ENCODE results near the gene CLCN7.

The CLCN7 gene

GRCh38 chr16:1431497-1432270, 43.1 kb downstream of the CLCN7 start:
- in situ Hi-C loops (cut with MboI; ENCODE audit: low pct_unique_long_range_greater_than_20kb, low sequenced_read_pairs, unreplicated experiment): no loop called here
- no peak for DNase-seq (ENCODE audit: low spot score)
- TF ChIP-seq, protein P1, sequence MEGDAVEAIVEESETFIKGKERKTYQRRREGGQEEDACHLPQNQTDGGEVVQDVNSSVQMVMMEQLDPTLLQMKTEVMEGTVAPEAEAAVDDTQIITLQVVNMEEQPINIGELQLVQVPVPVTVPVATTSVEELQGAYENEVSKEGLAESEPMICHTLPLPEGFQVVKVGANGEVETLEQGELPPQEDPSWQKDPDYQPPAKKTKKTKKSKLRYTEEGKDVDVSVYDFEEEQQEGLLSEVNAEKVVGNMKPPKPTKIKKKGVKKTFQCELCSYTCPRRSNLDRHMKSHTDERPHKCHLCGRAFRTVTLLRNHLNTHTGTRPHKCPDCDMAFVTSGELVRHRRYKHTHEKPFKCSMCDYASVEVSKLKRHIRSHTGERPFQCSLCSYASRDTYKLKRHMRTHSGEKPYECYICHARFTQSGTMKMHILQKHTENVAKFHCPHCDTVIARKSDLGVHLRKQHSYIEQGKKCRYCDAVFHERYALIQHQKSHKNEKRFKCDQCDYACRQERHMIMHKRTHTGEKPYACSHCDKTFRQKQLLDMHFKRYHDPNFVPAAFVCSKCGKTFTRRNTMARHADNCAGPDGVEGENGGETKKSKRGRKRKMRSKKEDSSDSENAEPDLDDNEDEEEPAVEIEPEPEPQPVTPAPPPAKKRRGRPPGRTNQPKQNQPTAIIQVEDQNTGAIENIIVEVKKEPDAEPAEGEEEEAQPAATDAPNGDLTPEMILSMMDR (IDR thresholded peaks at IDR 0.05; ENCODE audit: extremely low read depth, insufficient read depth, missing control alignments): no peak

GRCh38 chr16:1430759-1431496, 43.9 kb downstream of the CLCN7 start, which contains the start of gene PERCC1:
Gene PERCC1 (plus strand): TSS chr16:1431078. CDS start chr16:1432594, 1,516 bp downstream.
- DNase-seq (ENCODE audit: low spot score): no peak
- TF ChIP-seq, protein P1 (IDR thresholded peaks at IDR 0.05; ENCODE audit: extremely low read depth, insufficient read depth, missing control alignments): no peak
- in situ Hi-C loops (cut with MboI; ENCODE audit: low pct_unique_long_range_greater_than_20kb, low sequenced_read_pairs, unreplicated experiment): no loop called here

DNA sequence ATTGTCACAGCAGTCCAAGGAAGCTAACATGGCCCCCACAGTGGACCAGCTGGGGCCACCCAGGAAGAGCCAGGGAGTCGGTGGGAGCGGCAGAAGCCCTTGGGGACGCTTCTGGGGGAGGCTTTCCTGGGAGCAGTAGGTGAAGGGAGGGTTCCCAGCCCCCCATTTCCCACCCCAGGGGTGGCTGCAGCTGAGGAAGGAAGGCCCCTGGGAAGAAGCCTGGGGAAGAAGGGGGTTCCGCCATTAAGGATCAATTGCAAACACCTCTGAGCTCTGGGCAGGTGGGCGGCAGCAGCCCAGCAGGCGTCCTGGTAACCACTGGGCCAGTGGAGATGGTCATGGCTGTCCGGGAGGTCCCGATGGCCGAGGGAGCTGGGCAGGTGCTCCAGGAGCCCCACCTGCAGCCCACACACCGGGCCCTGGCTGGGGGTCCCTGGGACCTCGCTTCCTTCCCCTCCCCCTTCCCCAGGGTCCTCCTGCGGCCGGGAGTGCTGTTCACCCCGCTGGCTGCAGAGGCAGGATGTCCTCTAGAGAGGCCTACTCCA, 44.5 kb downstream of the CLCN7 start:
- in situ Hi-C loops (cut with MboI; ENCODE audit: low pct_unique_long_range_greater_than_20kb, low sequenced_read_pairs, unreplicated experiment): no loop called here
- TF ChIP-seq, protein P1 (IDR thresholded peaks at IDR 0.05; ENCODE audit: extremely low read depth, insufficient read depth, missing control alignments): no peak
- no peak for DNase-seq (ENCODE audit: low spot score)

DNA sequence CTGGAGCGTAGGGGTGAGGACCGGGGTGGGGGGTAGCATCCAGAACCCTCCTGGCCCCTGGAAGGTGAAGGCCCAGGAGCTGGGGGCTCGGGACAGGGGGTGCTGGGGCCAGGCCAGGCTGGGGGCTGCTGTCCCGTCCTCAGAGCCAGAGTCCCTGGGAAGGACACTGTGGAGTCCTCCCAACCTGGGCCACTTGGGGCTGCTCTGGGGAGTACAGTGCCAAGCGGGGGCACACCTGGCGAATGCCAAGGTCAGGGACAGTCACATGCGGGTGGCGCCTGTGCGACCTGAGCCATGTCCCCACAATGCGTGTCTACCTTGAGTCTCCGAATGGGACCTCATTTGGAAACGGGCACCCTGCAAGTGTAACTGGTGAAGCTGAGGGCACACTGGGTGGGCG, 45.2 kb downstream of the CLCN7 start:
- in situ Hi-C loops (cut with MboI; ENCODE audit: low pct_unique_long_range_greater_than_20kb, low sequenced_read_pairs, unreplicated experiment): no loop called here
- DNase-seq (ENCODE audit: low spot score): no peak
- TF ChIP-seq, protein P1 (IDR thresholded peaks at IDR 0.05; ENCODE audit: extremely low read depth, insufficient read depth, missing control alignments): no peak

GRCh38 chr16:1429012-1429411, 45.8 kb downstream of the CLCN7 start:
- in situ Hi-C loops (cut with MboI; ENCODE audit: low pct_unique_long_range_greater_than_20kb, low sequenced_read_pairs, unreplicated experiment): no loop called here
- DNase-seq (ENCODE audit: low spot score): no peak
- TF ChIP-seq, protein P1 (IDR thresholded peaks at IDR 0.05; ENCODE audit: extremely low read depth, insufficient read depth, missing control alignments): no peak

- TF ChIP-seq, protein P1 (IDR thresholded peaks at IDR 0.05; ENCODE audit: extremely low read depth, insufficient read depth, missing control alignments): peak; percentile 84
- DNase-seq (ENCODE audit: low spot score): peak; percentile 85
- in situ Hi-C loops (cut with MboI; ENCODE audit: low pct_unique_long_range_greater_than_20kb, low sequenced_read_pairs, unreplicated experiment): no loop called here
Measured at GRCh38 chr16:1428511-1428910, 46.3 kb downstream of the CLCN7 start.
